Neural cell (in vitro differentiated cells): ENCODE data around the gene IFT52. TPM values are rescaled to one million over a fixed set of nuclear protein-coding genes. Genes with fewer than 3 reads are reported as not detected.

Source experiments
- H2AFZ ChIP-seq: fragments of 200-600, 300-800 bp; sonication (generic), shearing (Covaris generic); 2 replicates; pipeline ENCODE4 v1.6.0; 2014; ENCODE audit warnings: low read depth, mild to moderate bottlenecking, antibody characterized with exemption, low read length, moderate library complexity
- H3F3A ChIP-seq: fragments of 200-600 bp; shearing (Covaris generic); 2 replicates; pipeline ENCODE4 v1.6.1; 2016; ENCODE audit warnings: mild to moderate bottlenecking, moderate library complexity, mixed read lengths, antibody characterized with exemption, low read length; ENCODE audit not compliant: insufficient read depth, poor library complexity, severe bottlenecking
- H3K27ac ChIP-seq: fragments of 200-600, 300-800 bp; sonication (generic), shearing (Covaris generic); 2 replicates; pipeline ENCODE4 v1.5.1; 2014; ENCODE audit warnings: mild to moderate bottlenecking, low read length, moderate library complexity
- H3K27me3 ChIP-seq: fragments of 300-800, 200-600 bp; sonication (generic), shearing (Covaris generic); 2 replicates; pipeline ENCODE4 v1.6.0; 2014; ENCODE audit warnings: mild to moderate bottlenecking, low read depth, low read length, moderate library complexity; ENCODE audit not compliant: insufficient read depth
- H3K36me3 ChIP-seq: fragments of 300-800, 200-600 bp; sonication (generic), shearing (Covaris generic); 2 replicates; pipeline ENCODE4 v1.5.1; 2014; ENCODE audit warnings: mild to moderate bottlenecking, antibody characterized with exemption, low read length, moderate library complexity; ENCODE audit not compliant: insufficient read depth
- H3K4me2 ChIP-seq: fragments of 300-800, 200-600 bp; sonication (generic), shearing (Covaris generic); 2 replicates; pipeline ENCODE4 v1.6.0; 2014; ENCODE audit warnings: mild to moderate bottlenecking, low read length
- H3K4me3 ChIP-seq: fragments of 300-800, 200-600 bp; sonication (generic), shearing (Covaris generic); 2 replicates; pipeline ENCODE4 v1.5.1; 2014; ENCODE audit warnings: mild to moderate bottlenecking, low read length, moderate library complexity
- H3K79me2 ChIP-seq: fragments of 200-600 bp; shearing (Covaris generic); replicated peaks from 2 replicates; pipeline ENCODE4 v1.6.0; 2014; ENCODE audit warnings: mild to moderate bottlenecking, low read length, moderate library complexity; ENCODE audit not compliant: insufficient read depth
- H3K9ac ChIP-seq: fragments of 300-800, 200-600 bp; sonication (generic), shearing (Covaris generic); 2 replicates; pipeline ENCODE4 v1.6.1; 2016; ENCODE audit warnings: mild to moderate bottlenecking, low read length, mixed read lengths
- H3K9me2 ChIP-seq: fragments of 200-600 bp; shearing (Covaris generic); 2 replicates; pipeline ENCODE4 v1.6.1; 2016; ENCODE audit warnings: mild to moderate bottlenecking, low read length, mixed read lengths; ENCODE audit not compliant: insufficient read depth
- H3K9me3 ChIP-seq: fragments of 200-600, 300-800 bp; sonication (generic), shearing (Covaris generic); 2 replicates; pipeline ENCODE4 v1.6.1; 2016; ENCODE audit warnings: mild to moderate bottlenecking, mixed run types, low read length, moderate library complexity, mixed read lengths
- H4K20me1 ChIP-seq: fragments of 200-600 bp; shearing (Covaris generic); 2 replicates; pipeline ENCODE4 v1.6.1; 2016; ENCODE audit warnings: mild to moderate bottlenecking, mixed run types; ENCODE audit not compliant: insufficient read depth
- CTCF ChIP-seq: fragments of 450-650 bp; IDR thresholded peaks from 2 replicates; pipeline ENCODE4 v1.5.1; 2014; ENCODE audit warnings: antibody characterized with exemption, mild to moderate bottlenecking, moderate library complexity; ENCODE audit not compliant: poor library complexity, severe bottlenecking
- EP300 ChIP-seq: fragments of 450-650 bp; conservative IDR thresholded peaks from 2 replicates; pipeline ENCODE4 v1.6.1; 2014; ENCODE audit warnings: antibody characterized with exemption, mild to moderate bottlenecking, moderate library complexity; ENCODE audit not compliant: poor library complexity, severe bottlenecking
- EZH2 ChIP-seq: fragments of 200-600, 300-800 bp; shearing (Covaris generic), sonication (generic); IDR thresholded peaks from 2 replicates; pipeline ENCODE4 v1.6.1; 2014; ENCODE audit warnings: antibody characterized with exemption, low read length, borderline replicate concordance, mild to moderate bottlenecking; ENCODE audit not compliant: insufficient read depth, poor library complexity, severe bottlenecking
- MXI1 ChIP-seq: fragments of 450-650 bp; conservative IDR thresholded peaks from 2 replicates; pipeline ENCODE4 v1.6.1; 2014; ENCODE audit warnings: antibody characterized with exemption, mild to moderate bottlenecking; ENCODE audit not compliant: poor library complexity, severe bottlenecking
- POLR2AphosphoS5 ChIP-seq: IDR thresholded peaks from 2 replicates; pipeline ENCODE4 v1.6.1; 2012
- RAD21 ChIP-seq: fragments of 450-650 bp; conservative IDR thresholded peaks from 2 replicates; pipeline ENCODE4 v1.6.1; 2014; ENCODE audit warnings: antibody characterized with exemption, mild to moderate bottlenecking, moderate library complexity
- SMC3 ChIP-seq: fragments of 450-650 bp; conservative IDR thresholded peaks from 2 replicates; pipeline ENCODE4 v1.6.1; 2014; ENCODE audit warnings: antibody characterized with exemption, mild to moderate bottlenecking, moderate library complexity; ENCODE audit not compliant: poor library complexity
- TAF1 ChIP-seq: IDR thresholded peaks from 2 replicates; pipeline ENCODE4 v1.6.1; 2012; ENCODE audit warnings: low read depth
- polyA plus RNA-seq: library from polyadenylated mRNA; depleted of rRNA; stranded (reverse); fragments of >200 nt; gene quantifications from 2 replicates; pipeline ENCODE4 v1.2.3, GENCODE V29; 2014
- TF ChIP-seq, protein P1 (sequence below): IDR thresholded peaks from 2 replicates; pipeline ENCODE4 v1.6.1; 2012; ENCODE audit warnings: borderline replicate concordance

The IFT52 gene
- polyA plus RNA-seq, 1 donor from 2014 or later = 144 TPM

DNA sequence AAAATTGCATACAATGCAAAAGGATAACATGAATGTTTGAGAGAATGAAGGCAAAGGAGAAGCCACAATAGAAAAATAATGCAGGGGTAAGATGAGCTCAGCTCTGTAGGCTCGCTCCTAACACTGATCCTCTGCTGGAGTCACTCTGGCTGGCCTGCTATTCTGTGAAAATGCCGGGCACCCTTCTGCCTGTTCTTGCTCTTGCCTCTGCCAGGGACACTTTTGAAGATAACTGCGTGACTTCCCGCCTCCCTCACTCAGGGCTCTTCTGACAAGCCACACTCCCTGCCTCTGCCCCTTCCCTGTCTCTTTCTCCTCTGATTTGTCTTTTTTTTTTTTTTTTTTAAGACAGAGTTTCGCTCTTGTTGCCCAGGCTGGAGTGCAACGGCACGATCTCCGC is 40.9 kb downstream of the IFT52 start:
- no peaks in the 10 kb centered on the region for H3K27me3 ChIP-seq
- H3K27ac ChIP-seq = no peak overlapping the region
- no peaks in the 10 kb centered on the region for H3K9me3 ChIP-seq
- H3K9ac ChIP-seq = no peak overlapping the region
- no peaks in the 10 kb centered on the region for H4K20me1 ChIP-seq
- TF ChIP-seq MXI1 = no peak
- TF ChIP-seq EZH2 = no peak
- TF ChIP-seq RAD21 = no peak
- TF ChIP-seq POLR2AphosphoS5 = no peak
- TF ChIP-seq SMC3 = no peak
- H3K79me2 ChIP-seq = no peaks in the 10 kb centered on the region
- H3F3A ChIP-seq = no peaks in the 10 kb centered on the region
- H2AFZ ChIP-seq = no peak overlapping the region
- no peaks in the 10 kb centered on the region for H3K9me2 ChIP-seq
- no peaks in the 10 kb centered on the region for H3K36me3 ChIP-seq
- no peak overlapping the region for H3K4me2 ChIP-seq
- no peak overlapping the region for H3K4me3 ChIP-seq

DNA sequence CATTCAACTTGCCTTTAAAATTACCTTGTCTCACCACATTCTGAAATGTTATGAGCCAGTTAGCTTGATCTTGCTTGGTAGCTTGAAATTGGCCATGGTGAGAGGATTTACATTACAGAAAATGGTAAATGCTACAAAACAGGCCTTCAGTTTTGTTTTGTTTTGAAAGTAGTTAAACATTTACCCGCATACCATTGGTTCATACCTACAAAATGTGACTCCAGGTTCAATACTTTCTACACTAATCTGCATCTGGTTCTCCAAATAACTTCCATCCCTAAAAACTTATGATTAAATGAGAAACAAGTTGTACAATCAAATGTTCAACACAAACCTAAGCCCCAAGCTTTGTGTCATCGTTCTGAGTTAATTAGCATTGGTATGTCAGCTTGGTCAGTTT is 45.7 kb downstream of the IFT52 start:
- no peaks in the 10 kb centered on the region for H3K9me3 ChIP-seq
- H3K9ac ChIP-seq = no peak overlapping the region
- H3K9me2 ChIP-seq = no peaks in the 10 kb centered on the region
- H3K27ac ChIP-seq = no peak overlapping the region
- no peak overlapping the region for H3K4me2 ChIP-seq
- TF ChIP-seq, protein P1, sequence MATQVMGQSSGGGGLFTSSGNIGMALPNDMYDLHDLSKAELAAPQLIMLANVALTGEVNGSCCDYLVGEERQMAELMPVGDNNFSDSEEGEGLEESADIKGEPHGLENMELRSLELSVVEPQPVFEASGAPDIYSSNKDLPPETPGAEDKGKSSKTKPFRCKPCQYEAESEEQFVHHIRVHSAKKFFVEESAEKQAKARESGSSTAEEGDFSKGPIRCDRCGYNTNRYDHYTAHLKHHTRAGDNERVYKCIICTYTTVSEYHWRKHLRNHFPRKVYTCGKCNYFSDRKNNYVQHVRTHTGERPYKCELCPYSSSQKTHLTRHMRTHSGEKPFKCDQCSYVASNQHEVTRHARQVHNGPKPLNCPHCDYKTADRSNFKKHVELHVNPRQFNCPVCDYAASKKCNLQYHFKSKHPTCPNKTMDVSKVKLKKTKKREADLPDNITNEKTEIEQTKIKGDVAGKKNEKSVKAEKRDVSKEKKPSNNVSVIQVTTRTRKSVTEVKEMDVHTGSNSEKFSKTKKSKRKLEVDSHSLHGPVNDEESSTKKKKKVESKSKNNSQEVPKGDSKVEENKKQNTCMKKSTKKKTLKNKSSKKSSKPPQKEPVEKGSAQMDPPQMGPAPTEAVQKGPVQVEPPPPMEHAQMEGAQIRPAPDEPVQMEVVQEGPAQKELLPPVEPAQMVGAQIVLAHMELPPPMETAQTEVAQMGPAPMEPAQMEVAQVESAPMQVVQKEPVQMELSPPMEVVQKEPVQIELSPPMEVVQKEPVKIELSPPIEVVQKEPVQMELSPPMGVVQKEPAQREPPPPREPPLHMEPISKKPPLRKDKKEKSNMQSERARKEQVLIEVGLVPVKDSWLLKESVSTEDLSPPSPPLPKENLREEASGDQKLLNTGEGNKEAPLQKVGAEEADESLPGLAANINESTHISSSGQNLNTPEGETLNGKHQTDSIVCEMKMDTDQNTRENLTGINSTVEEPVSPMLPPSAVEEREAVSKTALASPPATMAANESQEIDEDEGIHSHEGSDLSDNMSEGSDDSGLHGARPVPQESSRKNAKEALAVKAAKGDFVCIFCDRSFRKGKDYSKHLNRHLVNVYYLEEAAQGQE = no peak
- TF ChIP-seq POLR2AphosphoS5 (no peak), MXI1 (no peak), EZH2 (no peak), TAF1 (no peak), EP300 (no peak), RAD21 (no peak), CTCF (no peak), SMC3 (no peak)
- no peak overlapping the region for H3K4me3 ChIP-seq
- H3K79me2 ChIP-seq = no peaks in the 10 kb centered on the region
- no peaks in the 10 kb centered on the region for H3K36me3 ChIP-seq
- H3F3A ChIP-seq = no peaks in the 10 kb centered on the region
- H2AFZ ChIP-seq = no peak overlapping the region
- no peaks in the 10 kb centered on the region for H4K20me1 ChIP-seq
- H3K27me3 ChIP-seq = no peaks in the 10 kb centered on the region

DNA sequence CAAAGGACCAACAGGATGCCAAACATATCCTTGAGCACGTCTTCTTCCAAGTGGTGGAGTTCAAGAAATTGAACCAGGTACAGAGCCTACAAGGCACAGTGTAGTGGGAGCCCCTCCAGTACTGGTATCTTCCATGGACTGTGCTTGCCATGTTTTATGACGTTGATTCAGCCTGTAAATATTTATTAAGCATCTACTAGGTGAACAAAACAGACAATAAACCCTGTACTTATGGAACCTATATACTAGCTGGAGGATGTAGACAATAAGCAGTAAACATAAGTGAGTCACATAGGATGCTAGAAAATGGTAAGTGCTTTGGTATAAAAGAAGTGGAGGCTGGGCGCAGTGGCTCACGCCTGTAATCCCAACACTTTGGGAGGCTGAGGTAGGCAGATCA is 51.8 kb downstream of the IFT52 start:
- TF ChIP-seq RAD21 (no peak), EP300 (no peak), POLR2AphosphoS5 (no peak), CTCF (no peak), EZH2 (no peak), SMC3 (no peak), MXI1 (no peak), TAF1 (no peak)
- Histone ChIP-seq H3K27me3 (no peaks in the 10 kb centered on the region), H2AFZ (no peak overlapping the region), H3K27ac (no peak overlapping the region), H3K9me2 (no peaks in the 10 kb centered on the region), H3K4me3 (no peak overlapping the region), H3F3A (no peaks in the 10 kb centered on the region), H4K20me1 (no peaks in the 10 kb centered on the region), H3K9me3 (no peaks in the 10 kb centered on the region), H3K9ac (no peak overlapping the region), H3K79me2 (no peaks in the 10 kb centered on the region), H3K36me3 (peaks cover 7% of the 10 kb centered on the region), H3K4me2 (no peak overlapping the region)
